NCI-H1694 (cell line): ENCODE measurements around the gene INPP5A.
"Not testable (repeated sequence)": the region's sequence is repeated elsewhere in the genome, so short reads cannot be mapped to it uniquely, and the experiment has no call there.

Experiments
- DNase-seq: peaks from one replicate; lab custom pipeline; 2025; lab: John Stamatoyannopoulos, UW

The INPP5A gene

GRCh38 chr10:132562916-132563456 lies 25.4 kb downstream of the INPP5A start:
- DNase-seq: no peak

GRCh38 chr10:132563485-132564248 lies 26.1 kb downstream of the INPP5A start:
- no peak for DNase-seq

DNA sequence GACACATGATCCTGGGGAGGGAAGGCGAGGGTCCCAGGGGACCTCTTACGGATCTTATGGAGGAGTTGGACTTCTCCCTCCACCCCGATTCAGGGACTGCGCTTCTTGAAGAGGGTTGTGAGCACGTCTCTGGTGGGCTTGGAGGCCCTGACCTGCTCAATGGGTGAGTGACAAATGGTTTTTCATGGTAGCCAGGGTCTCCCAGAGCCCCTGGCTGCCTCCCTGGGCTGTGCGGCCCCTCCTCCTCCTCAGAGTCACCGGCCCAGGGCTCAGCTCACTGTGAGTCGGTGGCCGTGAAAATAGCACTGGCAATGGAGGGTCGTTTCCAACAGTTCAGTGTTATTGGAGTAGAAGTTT lies 26.6 kb downstream of the INPP5A start:
- DNase-seq: no peak

GRCh38 chr10:132564690-132565089 lies 27.1 kb downstream of the INPP5A start:
- DNase-seq: no peak

DNA sequence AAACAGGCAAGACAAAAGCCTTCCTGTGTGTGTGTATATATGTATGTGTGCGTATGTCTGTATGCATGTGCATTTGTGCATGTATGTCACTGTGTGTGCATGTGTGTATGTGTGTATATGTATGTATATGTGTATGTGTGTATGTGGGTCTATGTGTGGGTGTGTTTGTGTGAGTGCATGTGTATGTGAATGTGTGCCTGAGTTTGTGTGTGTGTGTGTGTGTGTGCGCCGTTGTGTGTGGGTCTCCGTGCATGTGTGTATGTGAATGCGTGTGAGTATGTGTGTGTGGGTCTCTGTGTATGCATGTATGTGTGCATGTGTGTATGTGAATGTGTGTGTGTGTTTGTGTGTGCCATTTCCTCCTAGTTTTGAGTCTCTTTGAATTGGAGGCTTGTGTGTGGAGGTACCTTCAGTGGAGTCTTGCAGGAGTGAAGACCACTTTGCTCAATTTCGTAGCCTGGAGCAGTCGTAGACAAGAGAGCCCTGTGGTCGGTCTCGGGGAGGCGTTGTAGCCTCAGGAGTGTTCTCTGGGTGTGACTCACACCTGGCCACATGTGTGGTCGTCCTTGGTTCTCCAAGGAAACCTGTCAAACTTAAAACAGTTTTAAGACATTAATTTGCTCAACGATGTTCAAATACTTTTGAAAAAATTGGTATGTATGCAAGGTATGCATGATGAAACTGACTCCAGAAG lies 28.1 kb downstream of the INPP5A start:
- no peak for DNase-seq

GRCh38 chr10:132566892-132567291 lies 29.3 kb downstream of the INPP5A start:
- no peak for DNase-seq

DNA sequence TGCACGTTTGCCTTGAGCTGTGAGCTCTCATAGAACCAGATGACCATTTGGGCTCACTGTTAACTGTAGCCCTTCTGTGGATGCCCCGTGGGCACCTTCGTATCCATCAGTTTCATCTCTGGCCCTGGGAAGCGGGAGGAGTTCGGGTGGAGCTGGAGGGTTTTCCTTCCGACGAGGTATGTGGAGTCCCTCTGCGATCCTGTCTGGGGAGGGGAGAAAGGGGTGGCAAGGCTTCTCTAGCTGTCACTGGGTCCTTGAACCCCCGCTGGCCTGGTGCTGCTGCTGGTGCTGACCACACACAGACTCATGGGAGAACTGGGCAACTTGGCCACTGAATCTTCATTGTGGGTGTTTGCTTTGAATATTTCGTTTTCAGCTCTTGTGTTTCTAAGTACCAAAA lies 32.7 kb downstream of the INPP5A start:
- no peak for DNase-seq

GRCh38 chr10:132570771-132571649 lies 33.4 kb downstream of the INPP5A start:
- no peak for DNase-seq

- no peak for DNase-seq
Measured at GRCh38 chr10:132571650-132572544, 34.3 kb downstream of the INPP5A start.

DNA sequence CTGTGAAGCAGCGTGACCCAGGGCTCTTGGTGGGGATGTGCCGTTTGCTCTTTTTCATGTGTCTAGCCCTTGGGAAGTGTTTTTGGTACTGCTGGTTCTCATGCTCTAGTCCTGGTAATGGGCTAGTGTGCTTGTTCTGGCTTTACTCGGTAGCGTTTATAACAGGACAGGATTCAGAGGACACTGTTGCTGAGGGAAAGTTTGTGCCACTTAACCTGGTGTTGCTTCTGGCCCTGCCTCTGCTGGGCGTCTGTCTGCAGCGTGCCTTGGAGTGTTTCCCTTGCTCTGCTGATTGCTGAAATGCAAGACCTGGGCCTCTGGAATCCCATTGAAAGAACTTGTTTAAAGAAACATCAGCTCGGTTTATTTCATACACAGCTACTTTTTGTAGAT lies 35.0 kb downstream of the INPP5A start:
- DNase-seq: no peak

DNA sequence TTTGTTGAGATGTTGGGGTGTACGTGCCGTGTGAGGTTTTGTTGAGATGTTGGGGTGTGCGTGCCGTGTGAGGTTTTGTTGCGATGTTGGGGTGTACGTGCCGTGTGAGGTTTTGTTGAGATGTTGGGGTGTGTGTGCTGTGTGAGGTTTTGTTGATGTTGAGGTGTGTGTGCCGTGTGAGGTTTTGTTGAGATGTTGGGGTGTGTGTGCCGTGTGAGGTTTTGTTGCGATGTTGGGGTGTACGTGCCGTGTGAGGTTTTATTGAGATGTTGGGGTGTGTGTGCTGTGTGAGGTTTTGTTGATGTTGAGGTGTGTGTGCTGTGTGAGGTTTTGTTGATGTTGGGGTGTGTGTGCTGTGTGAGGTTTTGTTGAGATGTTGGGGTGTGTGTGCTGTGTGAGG lies 35.4 kb downstream of the INPP5A start:
- DNase-seq: not testable (repeated sequence)

DNA sequence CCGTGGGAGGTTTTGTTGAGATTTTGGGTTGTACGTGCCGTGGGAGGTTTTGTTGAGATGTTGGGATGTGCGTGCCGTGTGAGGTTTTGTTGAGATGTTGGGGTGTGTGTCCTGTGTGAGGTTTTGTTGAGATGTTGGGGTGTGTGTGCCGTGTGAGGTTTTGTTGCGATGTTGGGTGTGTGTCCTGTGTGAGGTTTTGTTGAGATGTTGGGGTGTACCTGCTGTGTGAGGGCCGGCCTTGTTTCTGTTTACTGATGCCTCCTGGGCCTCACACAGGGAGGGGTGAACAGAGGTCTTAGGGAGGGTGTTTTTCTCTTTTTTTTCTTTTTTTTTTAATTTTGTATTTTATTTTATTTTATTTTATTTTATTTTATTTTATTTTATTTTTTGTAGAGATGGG lies 36.7 kb downstream of the INPP5A start:
- DNase-seq: no peak

- DNase-seq: no peak
Measured at GRCh38 chr10:132574783-132575319, 37.3 kb downstream of the INPP5A start.

GRCh38 chr10:132575320-132576201 lies 38.0 kb downstream of the INPP5A start:
- no peak for DNase-seq

GRCh38 chr10:132576671-132577349 lies 39.2 kb downstream of the INPP5A start:
- DNase-seq: no peak

- no peak for DNase-seq
Measured at GRCh38 chr10:132577350-132578003, 39.9 kb downstream of the INPP5A start.

DNA sequence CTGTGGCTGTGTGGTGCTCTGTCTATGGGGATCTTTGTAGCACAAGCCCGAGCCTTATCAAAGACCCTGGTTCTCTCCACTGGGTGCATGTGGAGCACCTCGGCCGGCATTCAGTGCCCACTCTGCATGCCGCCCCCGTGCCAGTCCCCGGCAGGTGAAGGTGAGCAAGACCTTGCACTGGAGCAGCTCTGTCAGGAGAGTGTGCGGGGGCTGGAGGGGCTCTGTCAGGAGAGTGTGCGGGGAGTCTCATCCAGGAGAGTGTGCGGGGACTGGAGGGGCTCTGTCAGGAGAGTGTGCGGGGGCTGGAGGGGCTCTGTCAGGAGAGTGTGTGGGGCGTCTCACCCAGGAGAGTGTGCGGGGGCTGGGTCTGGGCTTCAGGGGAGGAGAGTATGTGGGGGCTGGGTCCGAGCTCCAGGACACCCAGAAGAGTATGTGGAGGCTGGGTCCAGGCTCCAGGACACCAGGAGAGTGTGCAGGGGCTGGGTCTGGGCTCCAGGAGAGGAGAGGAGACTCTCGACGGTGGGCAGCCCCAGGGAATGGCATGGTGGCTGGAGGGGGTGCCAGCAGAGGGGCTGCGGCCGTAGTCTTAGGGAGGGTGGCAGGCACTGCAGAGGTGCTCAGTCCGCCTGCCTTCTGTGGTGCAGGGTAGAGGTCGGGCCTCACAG lies 40.8 kb downstream of the INPP5A start:
- DNase-seq: no peak
